Stimulated activated CD4-positive, alpha-beta T cell treated with anti-CD3 and anti-CD28 coated beads, Interleukin-15, amount 100 ng/mL, for 48 hours (primary cell): ENCODE measurements around the gene CADPS.

Source experiments
- DNase-seq, 2 donors: peaks; one replicate each; pipeline ENCODE4 v3.0.0-alpha.2; 2020; ENCODE audit warnings: low read depth in 2 of 2

CADPS gene

GRCh38 chr3:62688812-62689211 lies 186.4 kb downstream of the CADPS start:
- no peak for DNase-seq

GRCh38 chr3:62688050-62688449 lies 187.2 kb downstream of the CADPS start:
- DNase-seq, result no peak

GRCh38 chr3:62686503-62687294 lies 188.5 kb downstream of the CADPS start:
- DNase-seq, result no peak

DNA sequence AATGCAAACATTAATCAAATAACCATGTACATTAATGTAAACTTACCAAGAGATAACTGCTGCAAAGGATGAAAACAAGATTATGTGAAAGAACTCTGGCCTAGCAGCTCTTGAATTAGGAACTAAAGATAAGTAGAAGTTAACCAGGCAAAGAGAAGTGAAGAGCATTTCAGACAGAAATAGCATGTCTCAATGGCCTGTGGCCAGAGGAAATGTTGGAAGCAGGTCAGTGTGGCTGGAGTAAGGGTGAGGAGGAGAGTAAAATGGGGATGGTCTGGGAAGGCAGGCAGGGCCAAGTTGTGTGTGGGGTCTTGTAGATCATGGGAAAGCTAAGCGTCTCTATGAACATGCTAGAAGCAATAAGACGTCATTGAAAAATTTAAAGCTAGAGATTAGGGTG lies 192.4 kb downstream of the CADPS start:
- no peak for DNase-seq

DNA sequence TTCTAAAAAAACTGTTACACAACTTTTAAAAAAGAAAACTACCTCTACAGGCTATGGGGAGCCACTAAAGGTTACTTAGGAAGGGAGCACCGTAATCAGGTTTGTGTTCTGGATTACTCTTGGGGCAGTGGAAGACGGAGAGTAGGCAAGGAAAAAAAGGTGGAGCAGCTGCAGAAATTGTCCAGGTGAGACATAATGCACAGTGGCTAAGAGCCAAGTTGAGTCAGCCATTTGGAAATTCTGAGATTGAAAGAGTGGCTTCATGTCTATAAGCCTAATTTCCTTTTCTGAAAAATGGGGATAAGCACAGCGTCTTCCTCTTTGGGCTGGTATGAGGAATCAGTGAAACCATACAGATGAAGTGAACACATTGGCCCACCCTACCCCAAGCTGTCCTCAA lies 195.2 kb downstream of the CADPS start:
- no peak for DNase-seq

GRCh38 chr3:62678841-62679240 lies 196.4 kb downstream of the CADPS start:
- DNase-seq, result no peak

GRCh38 chr3:62677926-62678325 lies 197.3 kb downstream of the CADPS start:
- no peak for DNase-seq

- no peak for DNase-seq
Observed at GRCh38 chr3:62676689-62677271, 198.4 kb downstream of the CADPS start.

GRCh38 chr3:62675492-62675891 lies 199.7 kb downstream of the CADPS start:
- no peak for DNase-seq

DNA sequence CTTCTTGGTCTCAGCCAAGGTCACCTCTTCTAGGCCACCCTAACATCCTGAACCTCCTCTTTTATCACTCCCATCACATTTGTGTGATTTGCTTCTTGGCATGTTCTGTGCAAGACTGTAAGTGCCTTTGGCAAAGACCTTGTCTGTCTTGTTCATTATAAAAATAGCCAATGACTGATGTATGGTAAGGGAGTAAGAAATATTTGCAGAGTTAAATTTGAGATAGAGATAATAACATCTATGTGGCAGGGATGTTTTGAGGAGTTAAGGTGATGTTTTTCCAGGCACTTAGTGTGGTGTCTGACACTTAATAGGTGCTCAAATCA lies 202.3 kb downstream of the CADPS start:
- no peak for DNase-seq

- no peak for DNase-seq
Observed at GRCh38 chr3:62672270-62672987, 202.8 kb downstream of the CADPS start.

GRCh38 chr3:62670351-62670750 lies 204.9 kb downstream of the CADPS start:
- DNase-seq, result no peak

DNA sequence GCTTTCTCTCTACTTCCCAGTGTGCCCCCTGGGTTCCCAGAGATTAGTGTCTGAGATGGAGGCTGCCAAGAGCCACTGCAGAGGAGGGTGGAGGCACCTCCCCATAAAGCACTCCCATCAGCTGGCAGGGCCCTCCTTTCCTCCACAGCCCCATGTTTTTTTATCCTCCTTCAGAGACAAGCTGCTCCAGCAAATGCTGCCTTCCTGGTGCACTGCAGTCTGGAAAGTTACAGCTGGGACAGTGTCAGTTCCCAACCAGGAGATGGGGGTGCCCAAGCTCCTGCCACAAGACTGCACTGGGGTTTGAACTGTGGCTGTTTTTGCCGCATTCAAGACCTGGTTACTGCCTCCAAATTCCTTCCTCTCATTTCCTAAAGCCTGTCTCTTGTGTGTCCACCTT lies 206.1 kb downstream of the CADPS start:
- no peak for DNase-seq

DNA sequence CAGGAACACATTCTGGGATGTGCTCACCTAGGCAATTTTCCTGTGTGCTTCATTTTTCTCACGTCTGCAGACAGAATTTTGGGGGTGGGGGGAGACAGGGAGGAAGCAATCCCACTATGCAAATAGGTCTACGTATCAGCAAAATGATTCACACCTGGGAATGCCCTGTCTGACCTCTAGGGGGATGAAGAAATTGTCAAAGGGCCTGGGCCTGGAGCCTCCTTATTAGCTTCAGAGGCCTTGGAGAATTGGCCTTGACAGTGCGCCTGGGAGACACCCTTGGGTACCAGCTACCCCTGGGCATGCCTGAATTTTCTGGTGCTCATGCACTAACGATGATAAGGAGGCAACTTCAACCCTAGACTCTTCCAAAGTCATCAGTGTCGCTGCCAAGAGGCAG lies 207.5 kb downstream of the CADPS start:
- no peak for DNase-seq

- DNase-seq, result peak in 1 of 2 donors; percentile 9
Observed at GRCh38 chr3:62665627-62666437, 209.4 kb downstream of the CADPS start.

DNA sequence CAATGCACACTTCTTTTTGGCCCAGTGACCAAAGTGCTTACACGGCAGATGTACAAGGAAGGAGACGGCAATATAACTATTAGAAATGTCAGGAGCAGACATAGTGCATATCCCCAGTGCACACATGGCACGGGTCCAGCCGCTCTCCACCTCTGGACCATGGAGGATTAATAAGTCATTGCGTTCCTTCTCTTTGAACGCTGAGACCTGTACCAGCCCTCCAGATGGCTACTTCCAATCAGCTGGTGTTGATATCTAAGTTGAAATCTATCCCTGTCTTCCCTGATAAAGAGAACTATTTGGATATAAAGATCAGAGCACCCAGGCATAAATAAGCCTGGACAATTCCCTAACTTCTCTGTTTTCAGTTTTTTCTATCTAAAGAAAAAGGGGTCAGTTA lies 212.5 kb downstream of the CADPS start:
- no peak for DNase-seq

- DNase-seq, result no peak
Observed at GRCh38 chr3:62659660-62660059, 215.6 kb downstream of the CADPS start.

DNA sequence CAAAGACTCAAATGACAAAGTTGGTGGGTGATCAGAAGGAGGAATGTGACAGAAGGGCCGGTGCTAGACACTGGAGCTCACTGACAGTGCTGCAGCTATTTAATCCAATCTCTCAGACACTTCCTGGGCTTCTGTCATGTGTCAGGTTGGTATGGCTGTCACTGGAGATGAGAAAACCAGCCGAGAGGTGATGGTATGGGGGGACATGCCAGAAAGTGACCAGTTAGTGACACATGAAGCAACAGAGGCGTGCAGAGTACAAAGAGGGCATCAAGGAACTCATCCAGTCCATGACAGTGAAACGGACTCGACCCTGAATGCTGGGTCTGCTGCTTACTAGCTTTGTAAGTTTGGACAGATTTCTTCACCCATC lies 219.5 kb downstream of the CADPS start:
- DNase-seq, result no peak

DNA sequence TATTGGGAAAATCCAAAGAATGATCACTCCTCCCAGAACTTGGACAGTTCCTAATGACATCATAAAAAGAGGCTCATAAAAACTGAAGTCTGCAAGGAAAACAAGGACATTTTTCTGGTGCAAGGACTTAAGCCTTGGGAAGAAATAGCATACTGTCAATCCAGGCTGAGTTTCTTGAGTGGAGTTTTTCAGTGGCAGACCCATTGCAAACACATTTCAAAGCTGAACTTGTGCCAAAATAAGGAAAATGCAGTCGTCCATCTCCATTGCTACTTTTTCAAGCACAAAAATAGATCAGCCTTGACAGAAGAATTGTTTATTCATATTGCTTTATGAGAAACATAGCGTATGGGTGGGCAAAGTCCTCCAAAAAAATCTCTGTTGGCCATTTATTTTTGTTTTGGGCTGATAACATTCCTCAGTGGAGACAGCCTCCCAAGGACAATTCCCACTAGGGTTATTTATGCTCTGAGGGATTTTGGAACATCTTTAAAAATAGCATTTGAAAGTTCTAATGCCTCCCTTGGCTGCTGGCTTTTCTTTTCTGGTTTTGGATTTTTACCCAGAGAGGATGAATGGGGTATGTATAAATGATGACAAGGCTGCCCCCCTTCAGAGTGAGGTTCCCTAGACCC lies 220.0 kb downstream of the CADPS start:
- no peak for DNase-seq

DNA sequence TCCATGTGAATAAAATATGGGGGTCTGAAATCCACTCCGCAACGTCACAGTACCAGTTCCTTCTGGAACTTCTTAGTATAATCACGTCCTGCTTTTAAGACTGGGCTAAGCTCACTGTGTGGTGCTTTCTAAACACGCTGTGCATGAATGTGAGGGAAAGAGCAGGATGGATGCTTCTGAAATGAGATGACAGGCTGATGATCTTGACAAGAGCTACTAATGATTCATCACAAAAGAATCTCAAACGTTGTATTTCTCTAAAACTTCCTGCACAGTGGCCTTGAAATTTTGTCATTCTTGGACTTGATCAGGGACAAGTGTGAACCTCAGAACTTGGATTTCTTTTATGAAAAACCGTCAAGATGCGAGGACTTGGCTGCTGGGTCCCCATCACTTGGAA lies 221.4 kb downstream of the CADPS start:
- DNase-seq, result no peak

GRCh38 chr3:62647711-62648110 lies 227.5 kb downstream of the CADPS start:
- DNase-seq, result no peak

DNA sequence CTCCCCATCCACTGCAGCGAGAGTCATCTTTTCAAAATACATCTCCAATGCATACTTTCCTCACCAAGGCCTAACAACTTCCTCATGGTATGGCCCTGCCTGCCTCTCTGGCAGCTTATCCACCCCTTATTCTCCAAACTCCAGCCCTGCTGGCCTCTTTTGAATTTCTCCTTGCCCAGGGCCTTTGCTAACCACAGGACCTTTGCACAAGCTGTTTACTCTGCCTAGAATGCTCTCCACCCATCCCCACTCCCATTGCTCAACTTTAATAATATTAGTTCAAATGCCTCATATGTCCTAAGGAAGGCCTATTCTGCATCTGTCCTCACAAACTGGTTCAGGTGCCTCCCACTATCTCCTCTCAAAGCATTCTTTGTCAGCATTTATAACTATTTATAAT lies 230.7 kb downstream of the CADPS start:
- no peak for DNase-seq
